ENCODE data around the gene TCERG1.

- no peak for TF ChIP-seq CTCF (IDR thresholded peaks at IDR 0.05; ENCODE audit: borderline replicate concordance, extremely low read depth, low read length, poor library complexity, severe bottlenecking)
- TF ChIP-seq EZH2 (IDR thresholded peaks at IDR 0.05; ENCODE audit: borderline replicate concordance, low read depth, low read length, severe bottlenecking): no peak
Measured at GRCh38 chr5:146428658-146429057, 18.5 kb upstream of the TCERG1 start.

Data from DND-41 (cell line).